Keratinocyte (primary cell): ENCODE measurements around the gene TMEM38B. TPM values are rescaled to one million over a fixed set of nuclear protein-coding genes. Genes with fewer than 3 reads are reported as not detected.
"Not testable (repeated sequence)": the region's sequence is repeated elsewhere in the genome, so short reads cannot be mapped to it uniquely, and the experiment has no call there.

Experiments used
- DNase-seq: peaks from one replicate; pipeline ENCODE4 v3.0.0-alpha.2; 2011; ENCODE audit warnings: low read depth, missing footprints, low spot score
- FAIRE-seq: peaks from 2 replicates; lab custom pipeline; 2011; peaks lifted over from hg19 to GRCh38; lab: Jason Lieb, UNC
- H2AFZ ChIP-seq: 2 replicates; pipeline ENCODE4 v1.6.0; 2012; ENCODE audit warnings: low read length, control low read depth, inconsistent platforms; ENCODE audit not compliant: control insufficient read depth
- H3K27ac ChIP-seq: 2 replicates; pipeline ENCODE4 v1.5.1; 2011; ENCODE audit warnings: low read length; ENCODE audit not compliant: control insufficient read depth, insufficient read depth
- H3K27me3 ChIP-seq: 3 replicates; pipeline ENCODE4 v1.6.0; 2011; ENCODE audit warnings: low read length; ENCODE audit not compliant: control insufficient read depth, insufficient read depth; ENCODE audit errors: extremely low read depth
- H3K36me3 ChIP-seq, 2 experiments: 2 replicates in 1 of 2; 3 replicates in 1 of 2; pipeline ENCODE4 v1.5.1; 2011; ENCODE audit warnings: low read length in 2 of 2, mild to moderate bottlenecking in 1 of 2; ENCODE audit not compliant: control insufficient read depth in 2 of 2, insufficient read depth in 2 of 2; ENCODE audit errors: extremely low read depth in 1 of 2
- H3K4me1 ChIP-seq: 3 replicates; pipeline ENCODE4 v1.5.1; 2011; ENCODE audit warnings: low read length; ENCODE audit not compliant: control insufficient read depth, insufficient read depth; ENCODE audit errors: extremely low read depth
- H3K4me2 ChIP-seq: 3 replicates; pipeline ENCODE4 v1.6.0; 2011; ENCODE audit warnings: low read depth, low read length; ENCODE audit not compliant: control insufficient read depth, insufficient read depth; ENCODE audit errors: extremely low read depth
- H3K4me3 ChIP-seq, 3 experiments: fragments of 200-600 bp in 1 of 3; sonication (generic) in 1 of 3; 2 replicates in 2 of 3; 3 replicates in 1 of 3; pipeline ENCODE4 v1.5.1; 2011 to 2016; ENCODE audit warnings: low read length in 3 of 3, mild to moderate bottlenecking in 3 of 3, control low read depth in 2 of 3, inconsistent platforms in 1 of 3, low read depth in 1 of 3, mixed read lengths in 1 of 3, mixed run types in 1 of 3, moderate library complexity in 1 of 3; ENCODE audit not compliant: control insufficient read depth in 2 of 3, insufficient read depth in 2 of 3; ENCODE audit errors: extremely low read depth in 1 of 3
- H3K79me2 ChIP-seq: 2 replicates; pipeline ENCODE4 v1.6.0; 2012; ENCODE audit warnings: low read length; ENCODE audit not compliant: control insufficient read depth, insufficient read depth
- H3K9ac ChIP-seq: 3 replicates; pipeline ENCODE4 v1.6.0; 2011; ENCODE audit warnings: low read length; ENCODE audit not compliant: control insufficient read depth, insufficient read depth; ENCODE audit errors: extremely low read depth
- H3K9me1 ChIP-seq: 3 replicates; pipeline ENCODE4 v1.6.0; 2011; ENCODE audit warnings: low read length; ENCODE audit not compliant: control insufficient read depth, insufficient read depth; ENCODE audit errors: extremely low read depth
- H3K9me3 ChIP-seq: 2 replicates; pipeline ENCODE4 v1.5.1; 2012; ENCODE audit warnings: low read depth, low read length; ENCODE audit not compliant: control insufficient read depth
- H4K20me1 ChIP-seq: 3 replicates; pipeline ENCODE4 v1.6.0; 2011; ENCODE audit warnings: low read length; ENCODE audit not compliant: control insufficient read depth, insufficient read depth; ENCODE audit errors: extremely low read depth
- EZH2 ChIP-seq: IDR thresholded peaks from one replicate; pipeline ENCODE4 v1.6.1; 2012; ENCODE audit warnings: inconsistent platforms, mild to moderate bottlenecking, low read length, moderate library complexity
- dilution Hi-C: fragments of 300-500 bp; cut with MboI; formaldehyde crosslinking; loops from one replicate; pipeline ENCODE4 v1.7.0; 2020; ENCODE audit warnings: low sequenced_read_pairs; ENCODE audit not compliant: extremely low pct_ligation_motif_present
- polyA plus RNA-seq, 5 experiments: library from polyadenylated mRNA; depleted of rRNA in 3 of 5; stranded (reverse) in 3 of 5; stranded (forward) in 1 of 5; unstranded in 1 of 5; fragments of >200 nt; gene quantifications; 1 replicate in 1 of 5; 2 replicates in 3 of 5; 3 replicates in 1 of 5; pipeline versions ENCODE4 v1.2.1 to v1.2.3, GENCODE V29; 2011 to 2012; ENCODE audit warnings: missing spikeins in 2 of 5, low read depth in 1 of 5, low replicate concordance in 1 of 5
- TF ChIP-seq, protein P1 (sequence below), 3 experiments: IDR thresholded peaks in 1 of 3; conservative IDR thresholded peaks in 1 of 3; optimal IDR thresholded peaks in 1 of 3; 2 replicates in 2 of 3; 3 replicates in 1 of 3; pipeline versions ENCODE3 to v1.5.1; 2011; ENCODE audit warnings: low read length in 3 of 3, mild to moderate bottlenecking in 3 of 3, moderate library complexity in 2 of 3, control low read depth in 1 of 3, inconsistent platforms in 1 of 3; ENCODE audit not compliant: insufficient read depth in 2 of 3; ENCODE audit errors: extremely low read depth in 1 of 3

The TMEM38B gene
- polyA plus RNA-seq, 1 donor (not counting 4 experiments of a cell fraction or from before 2014, with no cell fraction given), result 9.8 TPM

DNA sequence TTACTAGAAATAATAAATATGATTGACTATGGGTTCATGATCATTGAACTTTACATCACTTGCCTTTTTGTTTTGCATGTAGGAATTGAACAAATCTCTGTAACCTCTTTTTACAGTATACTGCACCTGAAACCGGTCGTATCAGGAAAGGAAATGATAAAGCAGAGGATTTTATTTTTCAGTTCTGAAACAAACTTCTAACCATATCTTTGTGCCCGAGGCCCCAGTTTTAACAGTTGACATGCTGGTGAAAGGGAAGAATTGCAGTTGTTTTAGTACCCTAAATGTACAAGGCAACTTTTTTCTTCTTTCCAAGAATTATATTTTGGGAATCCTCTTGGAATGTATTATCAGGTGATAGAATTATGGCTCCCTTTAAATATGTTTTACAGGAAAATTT is 27.8 kb downstream of the TMEM38B start:
- Histone ChIP-seq H3K27me3 (no peaks in the 10 kb centered on the region), H3K9ac (no peak overlapping the region), H3K36me3 (no peaks in the 10 kb centered on the region), H3K4me1 (no peaks in the 10 kb centered on the region), H4K20me1 (no peaks in the 10 kb centered on the region), H3K79me2 (no peaks in the 10 kb centered on the region), H3K9me1 (no peaks in the 10 kb centered on the region), H3K9me3 (no peaks in the 10 kb centered on the region), H3K27ac (no peak overlapping the region), H2AFZ (no peak overlapping the region), H3K4me3 (no peak overlapping the region), H3K4me2 (no peak overlapping the region)
- no peak for FAIRE-seq
- TF ChIP-seq EZH2, result no peak
- TF ChIP-seq, protein P1, sequence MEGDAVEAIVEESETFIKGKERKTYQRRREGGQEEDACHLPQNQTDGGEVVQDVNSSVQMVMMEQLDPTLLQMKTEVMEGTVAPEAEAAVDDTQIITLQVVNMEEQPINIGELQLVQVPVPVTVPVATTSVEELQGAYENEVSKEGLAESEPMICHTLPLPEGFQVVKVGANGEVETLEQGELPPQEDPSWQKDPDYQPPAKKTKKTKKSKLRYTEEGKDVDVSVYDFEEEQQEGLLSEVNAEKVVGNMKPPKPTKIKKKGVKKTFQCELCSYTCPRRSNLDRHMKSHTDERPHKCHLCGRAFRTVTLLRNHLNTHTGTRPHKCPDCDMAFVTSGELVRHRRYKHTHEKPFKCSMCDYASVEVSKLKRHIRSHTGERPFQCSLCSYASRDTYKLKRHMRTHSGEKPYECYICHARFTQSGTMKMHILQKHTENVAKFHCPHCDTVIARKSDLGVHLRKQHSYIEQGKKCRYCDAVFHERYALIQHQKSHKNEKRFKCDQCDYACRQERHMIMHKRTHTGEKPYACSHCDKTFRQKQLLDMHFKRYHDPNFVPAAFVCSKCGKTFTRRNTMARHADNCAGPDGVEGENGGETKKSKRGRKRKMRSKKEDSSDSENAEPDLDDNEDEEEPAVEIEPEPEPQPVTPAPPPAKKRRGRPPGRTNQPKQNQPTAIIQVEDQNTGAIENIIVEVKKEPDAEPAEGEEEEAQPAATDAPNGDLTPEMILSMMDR (optimal IDR thresholded peaks at IDR 0.05 in 1 of 3, IDR thresholded peaks at IDR 0.05 in 1 of 3, conservative IDR thresholded peaks at IDR 0.05 in 1 of 3; ENCODE audit: extremely low read depth in 1 of 3, insufficient read depth in 2 of 3, low read length in 3 of 3), result no peak
- dilution Hi-C loops, result no loop called here
- no peak for DNase-seq

DNA sequence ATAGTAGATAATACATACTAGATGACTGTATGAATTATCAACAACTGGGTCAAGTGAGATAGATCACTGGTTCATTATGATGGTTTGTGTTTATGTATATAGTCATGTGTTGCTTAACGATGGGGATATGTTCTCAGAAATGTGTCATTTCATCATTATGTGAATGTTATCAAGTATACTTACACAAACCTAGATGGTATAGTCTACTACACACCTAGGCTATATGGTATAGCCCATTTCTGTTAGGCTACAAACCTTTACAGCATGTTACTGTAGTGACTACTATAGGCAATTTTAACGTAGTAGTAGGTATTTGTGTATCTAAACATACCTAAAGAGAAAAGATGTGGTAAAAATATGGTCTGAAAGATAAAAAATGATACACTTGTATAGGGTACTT is 31.0 kb downstream of the TMEM38B start:
- no peaks in the 10 kb centered on the region for H3K9me3 ChIP-seq
- no peaks in the 10 kb centered on the region for H4K20me1 ChIP-seq
- no peak overlapping the region for H2AFZ ChIP-seq
- H3K27me3 ChIP-seq, result no peaks in the 10 kb centered on the region
- no peak overlapping the region for H3K4me3 ChIP-seq
- H3K4me1 ChIP-seq, result no peaks in the 10 kb centered on the region
- DNase-seq (no peak), FAIRE-seq (no peak)
- H3K27ac ChIP-seq, result no peak overlapping the region
- H3K9me1 ChIP-seq, result no peaks in the 10 kb centered on the region
- no peak overlapping the region for H3K9ac ChIP-seq
- dilution Hi-C loops, result no loop called here
- TF ChIP-seq, protein P1 (optimal IDR thresholded peaks at IDR 0.05 in 1 of 3, IDR thresholded peaks at IDR 0.05 in 1 of 3, conservative IDR thresholded peaks at IDR 0.05 in 1 of 3; ENCODE audit: extremely low read depth in 1 of 3, insufficient read depth in 2 of 3, low read length in 3 of 3), result no peak
- TF ChIP-seq EZH2, result no peak
- no peaks in the 10 kb centered on the region for H3K79me2 ChIP-seq
- no peak overlapping the region for H3K4me2 ChIP-seq
- no peaks in the 10 kb centered on the region for H3K36me3 ChIP-seq

DNA sequence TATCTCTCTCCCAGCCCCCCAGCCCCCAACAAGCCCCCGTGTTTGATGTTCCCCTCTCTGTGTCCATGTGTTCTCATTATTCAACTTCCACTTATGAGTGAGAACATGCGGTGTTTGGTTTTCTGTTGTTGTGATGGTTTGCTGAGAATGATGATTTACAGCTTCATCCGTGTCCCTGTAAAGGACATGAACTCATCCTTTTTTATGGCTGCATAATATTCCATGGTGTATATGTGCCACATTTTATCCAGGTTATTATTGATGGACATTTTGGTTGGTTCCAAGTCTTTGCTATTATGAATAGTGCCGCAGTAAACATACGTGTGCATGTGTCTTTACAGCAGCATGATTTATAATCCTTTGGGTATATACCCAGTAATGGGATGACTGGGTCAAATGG is 33.9 kb downstream of the TMEM38B start:
- H3K27ac ChIP-seq, H3K36me3 ChIP-seq, H3K27me3 ChIP-seq, dilution Hi-C loops, H3K9me3 ChIP-seq, H3K9me1 ChIP-seq, H3K79me2 ChIP-seq, H3K9ac ChIP-seq, DNase-seq, H3K4me2 ChIP-seq, H3K4me3 ChIP-seq, H4K20me1 ChIP-seq, H3K4me1 ChIP-seq, H2AFZ ChIP-seq, FAIRE-seq: not testable (repeated sequence)

DNA sequence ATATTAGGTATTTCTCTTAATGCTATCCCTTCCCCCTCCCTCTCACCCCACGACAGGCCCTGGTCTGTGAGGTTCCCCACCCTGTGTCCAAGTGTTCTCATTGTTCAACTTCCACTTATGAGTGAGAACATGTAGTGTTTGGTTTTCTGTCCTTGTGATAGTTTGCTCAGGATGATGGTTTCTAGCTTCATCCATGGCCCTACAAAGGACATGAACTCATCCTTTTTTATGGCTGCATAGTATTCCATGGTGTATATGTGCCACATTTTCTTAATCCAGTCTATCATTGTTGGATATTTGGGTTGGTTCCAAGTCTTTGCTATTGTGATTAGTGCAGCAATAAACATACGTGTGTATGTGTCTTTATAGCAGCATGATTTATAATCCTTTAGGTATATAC is 37.1 kb downstream of the TMEM38B start:
- H3K4me1 ChIP-seq, dilution Hi-C loops, FAIRE-seq, H2AFZ ChIP-seq, H3K27ac ChIP-seq, H3K4me3 ChIP-seq, H3K9me1 ChIP-seq, DNase-seq, H3K9me3 ChIP-seq, H3K9ac ChIP-seq, H3K4me2 ChIP-seq, H4K20me1 ChIP-seq, H3K79me2 ChIP-seq, H3K36me3 ChIP-seq, H3K27me3 ChIP-seq: not testable (repeated sequence)
